GM12891 (cell line): ENCODE measurements around the gene GNB1.

Experiments
- DNase-seq: peaks from one replicate; pipeline ENCODE4 v3.0.0; 2011; ENCODE audit warnings: low spot score; ENCODE audit not compliant: insufficient read length
- FAIRE-seq: peaks from 2 replicates; lab custom pipeline; 2011; peaks lifted over from hg19 to GRCh38; lab: Jason Lieb, UNC
- PAX5 ChIP-seq: IDR thresholded peaks from 2 replicates; pipeline ENCODE4 v1.6.1; 2011; ENCODE audit warnings: low read length, moderate library complexity, mild to moderate bottlenecking; ENCODE audit not compliant: insufficient read depth, severe bottlenecking
- POLR2A ChIP-seq: IDR thresholded peaks from 2 replicates; pipeline ENCODE4 v1.6.1; 2011; ENCODE audit warnings: low read depth, low read length, control low read depth
- POLR2AphosphoS5 ChIP-seq: IDR thresholded peaks from 2 replicates; pipeline ENCODE4 v1.6.1; 2011; ENCODE audit warnings: low read depth, low read length, control low read depth
- POU2F2 ChIP-seq: IDR thresholded peaks from 2 replicates; pipeline ENCODE4 v1.6.1; 2011; ENCODE audit warnings: low read depth, mild to moderate bottlenecking, control low read depth, low read length, moderate library complexity
- SPI1 ChIP-seq: IDR thresholded peaks from 2 replicates; pipeline ENCODE4 v1.6.1; 2011; ENCODE audit warnings: low read depth, low read length, control low read depth
- TAF1 ChIP-seq: IDR thresholded peaks from 2 replicates; pipeline ENCODE4 v1.6.1; 2011; ENCODE audit warnings: low read depth, low read length, control low read depth

GNB1 gene

GRCh38 chr1:1842360-1843146 is 48.3 kb downstream of the GNB1 start:
- peak; percentile 81 for FAIRE-seq
- no peak for DNase-seq
- TF ChIP-seq POLR2AphosphoS5 (0 out of 2 replicates have a peak, but pooled peaks have one; percentile 28), SPI1 (no peak)

- TF ChIP-seq PAX5: no peak
- peak; percentile 8; the same call in 1 of the 2 replicates for TF ChIP-seq SPI1
- peak; percentile 81 for FAIRE-seq
- no peak for DNase-seq
Observed at GRCh38 chr1:1841575-1841995, 49.3 kb downstream of the GNB1 start.

GRCh38 chr1:1839311-1839965 is 51.4 kb downstream of the GNB1 start:
- no peak for FAIRE-seq
- TF ChIP-seq SPI1 (no peak), TAF1 (no peak), PAX5 (no peak), POLR2A (no peak), POLR2AphosphoS5 (no peak), POU2F2 (no peak)
- DNase-seq: no peak

- FAIRE-seq (no peak), DNase-seq (no peak)
- TF ChIP-seq POLR2A: no peak
- TF ChIP-seq PAX5: no peak
- TF ChIP-seq POLR2AphosphoS5: no peak
- TF ChIP-seq TAF1: no peak
- no peak for TF ChIP-seq POU2F2
- TF ChIP-seq SPI1: no peak
Observed at GRCh38 chr1:1836119-1836518, 54.8 kb downstream of the GNB1 start.

- TF ChIP-seq POLR2AphosphoS5 (no peak), SPI1 (peak; percentile 46)
- FAIRE-seq (peak; percentile 82), DNase-seq (no peak)
Observed at GRCh38 chr1:1835546-1835945, 55.3 kb downstream of the GNB1 start.

- peak; percentile 83 for FAIRE-seq
- TF ChIP-seq PAX5 (peak; percentile 70), SPI1 (no peak)
- no peak for DNase-seq
Observed at GRCh38 chr1:1833916-1834325, 57.0 kb downstream of the GNB1 start.

- DNase-seq (no peak), FAIRE-seq (peak; percentile 83)
- TF ChIP-seq TAF1 (no peak), PAX5 (no peak), POU2F2 (no peak), SPI1 (no peak), POLR2A (no peak), POLR2AphosphoS5 (no peak)
Observed at GRCh38 chr1:1833456-1833855, 57.4 kb downstream of the GNB1 start.

- TF ChIP-seq PAX5: no peak
- no peak for TF ChIP-seq POU2F2
- no peak for TF ChIP-seq POLR2AphosphoS5
- TF ChIP-seq SPI1: no peak
- TF ChIP-seq TAF1: no peak
- TF ChIP-seq POLR2A: no peak
- DNase-seq: no peak
- FAIRE-seq: no peak
Observed at GRCh38 chr1:1832820-1833219, 58.1 kb downstream of the GNB1 start.

- no peak for DNase-seq
- TF ChIP-seq POLR2A (no peak), POLR2AphosphoS5 (no peak), PAX5 (no peak), TAF1 (no peak)
- FAIRE-seq: no peak
Observed at GRCh38 chr1:1832166-1832565, 58.7 kb downstream of the GNB1 start.

- no peak for DNase-seq
- FAIRE-seq: no peak
Observed at GRCh38 chr1:1827089-1827848, 63.6 kb downstream of the GNB1 start.

More at GRCh38 chr1:1827089-1827848, 63.6 kb downstream of the GNB1 start:
- TF ChIP-seq TAF1: no peak
- no peak for TF ChIP-seq POLR2A
- no peak for TF ChIP-seq POU2F2
- no peak for TF ChIP-seq PAX5
- no peak for TF ChIP-seq SPI1
- no peak for TF ChIP-seq POLR2AphosphoS5
